GM23338 (cell line): ENCODE results near the gene SERPINA5. TPM values are rescaled to one million over a fixed set of nuclear protein-coding genes. Genes with fewer than 3 reads are reported as not detected.
A peak's percentile ranks its signal among the peaks of the same experiment; 100 is the strongest.

Source experiments
- ATAC-seq: fragments of 200-7000 bp; cut with Tn5 transposase; 3 replicates; pipeline ENCODE4 v1.9.1; 2020
- DNase-seq: peaks from one replicate; pipeline ENCODE4 v3.0.0-alpha.2; 2015; ENCODE audit warnings: low spot score
- H2AFZ ChIP-seq: fragments of 200-600 bp; sonication (generic); 2 replicates; pipeline ENCODE4 v1.8.0; 2016; ENCODE audit warnings: antibody characterized with exemption, mild to moderate bottlenecking, moderate library complexity
- H3F3A ChIP-seq: fragments of 200-600 bp; sonication (generic); replicated peaks from 2 replicates; pipeline ENCODE4 v1.8.0; 2017; ENCODE audit warnings: antibody characterized with exemption, mixed run types, low read depth
- H3K27ac ChIP-seq: fragments of 200-600 bp; sonication (generic); 2 replicates; pipeline ENCODE4 v1.6.1; 2016; ENCODE audit warnings: low read depth
- H3K27me3 ChIP-seq: fragments of 200-600 bp; sonication (generic); 2 replicates; pipeline ENCODE4 v1.8.0; 2016; ENCODE audit warnings: mild to moderate bottlenecking, mixed run types, moderate library complexity; ENCODE audit not compliant: insufficient read depth
- H3K36me3 ChIP-seq: fragments of 200-600 bp; sonication (generic); 2 replicates; pipeline ENCODE4 v1.8.0; 2016; ENCODE audit warnings: mild to moderate bottlenecking; ENCODE audit not compliant: insufficient read depth
- H3K4me1 ChIP-seq: fragments of 200-600 bp; sonication (generic); 2 replicates; pipeline ENCODE4 v1.8.0; 2016; ENCODE audit warnings: mild to moderate bottlenecking, moderate library complexity; ENCODE audit not compliant: insufficient read depth
- H3K4me2 ChIP-seq: fragments of 200-600 bp; sonication (generic); 2 replicates; pipeline ENCODE4 v1.7.1; 2017; ENCODE audit warnings: mixed run types
- H3K4me3 ChIP-seq: fragments of 200-600 bp; sonication (generic); 2 replicates; pipeline ENCODE4 v1.6.1; 2016; ENCODE audit warnings: mixed run types
- H3K79me2 ChIP-seq: fragments of 200-600 bp; sonication (generic); replicated peaks from 2 replicates; pipeline ENCODE4 v1.8.0; 2017; ENCODE audit warnings: mild to moderate bottlenecking; ENCODE audit not compliant: insufficient read depth
- H3K9me2 ChIP-seq: fragments of 200-600 bp; sonication (generic); 2 replicates; pipeline ENCODE4 v1.8.0; 2017; ENCODE audit not compliant: insufficient read depth
- H4K20me1 ChIP-seq: fragments of 200-600 bp; sonication (generic); replicated peaks from 2 replicates; pipeline ENCODE4 v1.8.0; 2017; ENCODE audit warnings: mild to moderate bottlenecking; ENCODE audit not compliant: insufficient read depth
- H3K27ac Mint-ChIP-seq: 2 replicates; pipeline ENCODE4 v1.8.0; 2020; ENCODE audit warnings: inconsistent platforms, mild to moderate bottlenecking, moderate library complexity, mixed read lengths
- H3K27me3 Mint-ChIP-seq: 3 replicates; pipeline ENCODE4 v1.8.0; 2022; ENCODE audit warnings: low read depth, mild to moderate bottlenecking, moderate library complexity, mixed read lengths, inconsistent platforms; ENCODE audit not compliant: insufficient read depth, poor library complexity
- H3K36me3 Mint-ChIP-seq: 3 replicates; pipeline ENCODE4 v1.8.0; 2021; ENCODE audit warnings: low read depth, mild to moderate bottlenecking, inconsistent platforms, moderate library complexity, mixed read lengths
- H3K4me1 Mint-ChIP-seq: 3 replicates; pipeline ENCODE4 v1.8.0; 2020; ENCODE audit warnings: mild to moderate bottlenecking, inconsistent platforms, mixed read lengths
- H3K4me3 Mint-ChIP-seq: 3 replicates; pipeline ENCODE4 v1.8.0; 2021; ENCODE audit warnings: moderate library complexity, mild to moderate bottlenecking, inconsistent platforms, mixed read lengths
- H3K9me3 Mint-ChIP-seq: 3 replicates; pipeline ENCODE4 v1.8.0; 2020; ENCODE audit warnings: moderate library complexity, mild to moderate bottlenecking, inconsistent platforms, mixed read lengths
- NANOG ChIP-seq: IDR thresholded peaks from 2 replicates; pipeline ENCODE4 v1.6.1; 2016; ENCODE audit warnings: antibody characterized with exemption, borderline replicate concordance
- polyA plus RNA-seq: library from polyadenylated mRNA; unstranded; fragments of >200 nt; fragmentation: Nextera tagmentation; extraction: Ambion mirVana; gene quantifications from 2 replicates; pipeline ENCODE4 v1.2.1, GENCODE V29; 2016
- total RNA-seq: library from RNA; depleted of rRNA; stranded (reverse); fragments of >200 nt; shearing (Covaris generic); gene quantifications from 2 replicates; pipeline ENCODE4 v1.2.3, GENCODE V29; 2014
- TF ChIP-seq, protein P1 (sequence below): fragments of 250-450 bp; sonication (Bioruptor Pico); IDR thresholded peaks from 2 replicates; pipeline ENCODE4 v1.5.0; 2020; ENCODE audit warnings: mild to moderate bottlenecking, moderate library complexity
- TF ChIP-seq, protein P2 (sequence below), 2 experiments: fragments of 200-600 bp in 1 of 2; sonication (generic) in 1 of 2; conservative IDR thresholded peaks; 2 replicates each; pipeline versions ENCODE4 v1.5.1 to v1.6.1; 2016 to 2017; ENCODE audit warnings: antibody characterized with exemption in 2 of 2, low read depth in 2 of 2, mild to moderate bottlenecking in 2 of 2, moderate library complexity in 1 of 2

SERPINA5 gene
- total and polyA plus RNA-seq, 2 experiments from 2014 or later = 0.81 to 0.90 TPM

DNA sequence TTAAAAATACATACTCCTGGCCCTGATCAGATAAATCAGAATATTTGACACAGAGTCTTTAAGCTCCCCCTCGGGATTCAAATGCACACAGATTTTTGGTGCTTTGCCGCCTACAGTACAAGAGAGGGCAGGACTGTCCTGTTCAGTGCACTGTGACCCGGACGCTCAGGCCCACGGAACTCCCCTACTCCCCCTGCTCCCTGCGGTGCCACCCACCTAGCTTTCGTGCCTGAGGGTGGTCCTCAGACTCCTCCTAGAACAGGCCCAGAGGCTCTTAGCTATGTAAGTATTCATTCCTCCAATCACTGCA lies 17.2 kb downstream of the SERPINA5 start (continued):
- TF ChIP-seq, protein P1, sequence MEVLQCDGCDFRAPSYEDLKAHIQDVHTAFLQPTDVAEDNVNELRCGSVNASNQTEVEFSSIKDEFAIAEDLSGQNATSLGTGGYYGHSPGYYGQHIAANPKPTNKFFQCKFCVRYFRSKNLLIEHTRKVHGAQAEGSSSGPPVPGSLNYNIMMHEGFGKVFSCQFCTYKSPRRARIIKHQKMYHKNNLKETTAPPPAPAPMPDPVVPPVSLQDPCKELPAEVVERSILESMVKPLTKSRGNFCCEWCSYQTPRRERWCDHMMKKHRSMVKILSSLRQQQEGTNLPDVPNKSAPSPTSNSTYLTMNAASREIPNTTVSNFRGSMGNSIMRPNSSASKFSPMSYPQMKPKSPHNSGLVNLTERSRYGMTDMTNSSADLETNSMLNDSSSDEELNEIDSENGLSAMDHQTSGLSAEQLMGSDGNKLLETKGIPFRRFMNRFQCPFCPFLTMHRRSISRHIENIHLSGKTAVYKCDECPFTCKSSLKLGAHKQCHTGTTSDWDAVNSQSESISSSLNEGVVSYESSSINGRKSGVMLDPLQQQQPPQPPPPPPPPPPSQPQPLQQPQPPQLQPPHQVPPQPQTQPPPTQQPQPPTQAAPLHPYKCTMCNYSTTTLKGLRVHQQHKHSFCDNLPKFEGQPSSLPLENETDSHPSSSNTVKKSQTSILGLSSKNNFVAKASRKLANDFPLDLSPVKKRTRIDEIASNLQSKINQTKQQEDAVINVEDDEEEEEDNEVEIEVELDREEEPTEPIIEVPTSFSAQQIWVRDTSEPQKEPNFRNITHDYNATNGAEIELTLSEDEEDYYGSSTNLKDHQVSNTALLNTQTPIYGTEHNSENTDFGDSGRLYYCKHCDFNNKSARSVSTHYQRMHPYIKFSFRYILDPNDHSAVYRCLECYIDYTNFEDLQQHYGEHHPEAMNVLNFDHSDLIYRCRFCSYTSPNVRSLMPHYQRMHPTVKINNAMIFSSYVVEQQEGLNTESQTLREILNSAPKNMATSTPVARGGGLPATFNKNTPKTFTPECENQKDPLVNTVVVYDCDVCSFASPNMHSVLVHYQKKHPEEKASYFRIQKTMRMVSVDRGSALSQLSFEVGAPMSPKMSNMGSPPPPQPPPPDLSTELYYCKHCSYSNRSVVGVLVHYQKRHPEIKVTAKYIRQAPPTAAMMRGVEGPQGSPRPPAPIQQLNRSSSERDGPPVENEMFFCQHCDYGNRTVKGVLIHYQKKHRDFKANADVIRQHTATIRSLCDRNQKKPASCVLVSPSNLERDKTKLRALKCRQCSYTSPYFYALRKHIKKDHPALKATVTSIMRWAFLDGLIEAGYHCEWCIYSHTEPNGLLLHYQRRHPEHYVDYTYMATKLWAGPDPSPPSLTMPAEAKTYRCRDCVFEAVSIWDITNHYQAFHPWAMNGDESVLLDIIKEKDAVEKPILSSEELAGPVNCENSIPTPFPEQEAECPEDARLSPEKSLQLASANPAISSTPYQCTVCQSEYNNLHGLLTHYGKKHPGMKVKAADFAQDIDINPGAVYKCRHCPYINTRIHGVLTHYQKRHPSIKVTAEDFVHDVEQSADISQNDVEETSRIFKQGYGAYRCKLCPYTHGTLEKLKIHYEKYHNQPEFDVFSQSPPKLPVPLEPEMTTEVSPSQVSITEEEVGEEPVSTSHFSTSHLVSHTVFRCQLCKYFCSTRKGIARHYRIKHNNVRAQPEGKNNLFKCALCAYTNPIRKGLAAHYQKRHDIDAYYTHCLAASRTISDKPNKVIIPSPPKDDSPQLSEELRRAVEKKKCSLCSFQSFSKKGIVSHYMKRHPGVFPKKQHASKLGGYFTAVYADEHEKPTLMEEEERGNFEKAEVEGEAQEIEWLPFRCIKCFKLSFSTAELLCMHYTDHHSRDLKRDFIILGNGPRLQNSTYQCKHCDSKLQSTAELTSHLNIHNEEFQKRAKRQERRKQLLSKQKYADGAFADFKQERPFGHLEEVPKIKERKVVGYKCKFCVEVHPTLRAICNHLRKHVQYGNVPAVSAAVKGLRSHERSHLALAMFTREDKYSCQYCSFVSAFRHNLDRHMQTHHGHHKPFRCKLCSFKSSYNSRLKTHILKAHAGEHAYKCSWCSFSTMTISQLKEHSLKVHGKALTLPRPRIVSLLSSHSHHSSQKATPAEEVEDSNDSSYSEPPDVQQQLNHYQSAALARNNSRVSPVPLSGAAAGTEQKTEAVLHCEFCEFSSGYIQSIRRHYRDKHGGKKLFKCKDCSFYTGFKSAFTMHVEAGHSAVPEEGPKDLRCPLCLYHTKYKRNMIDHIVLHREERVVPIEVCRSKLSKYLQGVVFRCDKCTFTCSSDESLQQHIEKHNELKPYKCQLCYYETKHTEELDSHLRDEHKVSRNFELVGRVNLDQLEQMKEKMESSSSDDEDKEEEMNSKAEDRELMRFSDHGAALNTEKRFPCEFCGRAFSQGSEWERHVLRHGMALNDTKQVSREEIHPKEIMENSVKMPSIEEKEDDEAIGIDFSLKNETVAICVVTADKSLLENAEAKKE (CRISPR knock-in tag) = no peak

DNA sequence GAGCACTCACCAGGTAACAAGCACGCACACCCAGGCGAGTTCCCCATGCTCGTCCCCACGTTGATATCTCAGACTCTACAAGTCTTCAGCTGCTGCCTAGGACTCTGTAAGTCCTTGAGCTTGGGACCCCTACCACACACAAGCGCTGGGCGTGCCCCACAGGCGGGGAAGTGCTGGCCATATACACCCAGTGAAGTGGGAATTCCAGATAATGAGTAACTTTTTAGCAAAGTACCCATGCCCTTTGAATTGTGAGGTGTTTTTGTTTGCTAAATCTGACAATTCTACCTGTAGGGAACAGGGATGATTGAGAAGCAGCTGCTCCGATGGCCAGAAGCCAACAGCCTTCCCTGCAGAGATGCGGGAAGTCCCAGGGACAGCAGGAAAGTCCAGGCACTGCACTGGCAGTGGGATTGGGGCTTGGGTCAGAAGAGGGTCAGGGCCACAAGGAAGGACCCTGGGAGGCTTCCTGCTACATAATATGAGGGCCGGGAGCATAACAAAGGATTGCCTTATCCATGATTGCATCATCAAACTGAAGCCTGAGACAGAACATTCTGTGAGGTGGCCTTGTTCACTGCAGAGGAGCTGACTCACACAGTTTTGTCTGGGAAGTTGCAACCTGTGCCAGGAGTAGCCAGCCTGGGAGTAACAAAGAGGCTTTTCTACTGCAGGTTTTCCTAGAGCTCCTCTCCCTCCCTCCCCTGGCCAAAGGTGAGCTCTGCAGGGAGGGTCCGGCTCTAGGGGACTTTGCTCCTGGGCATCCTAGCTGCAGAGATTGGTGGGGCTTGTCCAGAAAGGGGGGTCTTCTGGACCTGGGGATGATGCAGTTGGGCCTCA lies 17.8 kb downstream of the SERPINA5 start:
- no peaks in the 10 kb centered on the region for H3K9me2 ChIP-seq
- TF ChIP-seq, protein P2, sequence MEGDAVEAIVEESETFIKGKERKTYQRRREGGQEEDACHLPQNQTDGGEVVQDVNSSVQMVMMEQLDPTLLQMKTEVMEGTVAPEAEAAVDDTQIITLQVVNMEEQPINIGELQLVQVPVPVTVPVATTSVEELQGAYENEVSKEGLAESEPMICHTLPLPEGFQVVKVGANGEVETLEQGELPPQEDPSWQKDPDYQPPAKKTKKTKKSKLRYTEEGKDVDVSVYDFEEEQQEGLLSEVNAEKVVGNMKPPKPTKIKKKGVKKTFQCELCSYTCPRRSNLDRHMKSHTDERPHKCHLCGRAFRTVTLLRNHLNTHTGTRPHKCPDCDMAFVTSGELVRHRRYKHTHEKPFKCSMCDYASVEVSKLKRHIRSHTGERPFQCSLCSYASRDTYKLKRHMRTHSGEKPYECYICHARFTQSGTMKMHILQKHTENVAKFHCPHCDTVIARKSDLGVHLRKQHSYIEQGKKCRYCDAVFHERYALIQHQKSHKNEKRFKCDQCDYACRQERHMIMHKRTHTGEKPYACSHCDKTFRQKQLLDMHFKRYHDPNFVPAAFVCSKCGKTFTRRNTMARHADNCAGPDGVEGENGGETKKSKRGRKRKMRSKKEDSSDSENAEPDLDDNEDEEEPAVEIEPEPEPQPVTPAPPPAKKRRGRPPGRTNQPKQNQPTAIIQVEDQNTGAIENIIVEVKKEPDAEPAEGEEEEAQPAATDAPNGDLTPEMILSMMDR (conservative IDR thresholded peaks at IDR 0.05; ENCODE audit: low read depth in 2 of 2) = no peak
- TF ChIP-seq, protein P1 (CRISPR knock-in tag) = peak; percentile 1; the same call in 1 of the 2 replicates
- TF ChIP-seq NANOG = no peak
- peak; percentile 71 for ATAC-seq
- H3K27me3 Mint-ChIP-seq = peaks cover 10% of the 10 kb centered on the region
- no peaks in the 10 kb centered on the region for H3K79me2 ChIP-seq
- H4K20me1 ChIP-seq = no peaks in the 10 kb centered on the region
- H3K4me1 ChIP-seq = no peaks in the 10 kb centered on the region
- no peaks in the 10 kb centered on the region for H3F3A ChIP-seq
- peak overlapping the region; percentile 84 for H2AFZ ChIP-seq
- no peak overlapping the region for H3K4me2 ChIP-seq
- H3K36me3 ChIP-seq = no peaks in the 10 kb centered on the region
- no peak overlapping the region for H3K27ac ChIP-seq
- peaks cover 13% of the 10 kb centered on the region for H3K4me1 Mint-ChIP-seq
- peak; percentile 24 for DNase-seq
- H3K27me3 ChIP-seq = no peaks in the 10 kb centered on the region
- H3K36me3 Mint-ChIP-seq = no peaks in the 10 kb centered on the region; the same call in 1 of the 3 replicates
- no peak overlapping the region for H3K4me3 Mint-ChIP-seq
- peak overlapping the region; percentile 80 for H3K27ac Mint-ChIP-seq
- H3K9me3 Mint-ChIP-seq = peaks cover 7% of the 10 kb centered on the region; the same call in 2 of the 3 replicates
- H3K4me3 ChIP-seq = no peak overlapping the region
